ENCODE data around the gene KCNMA1.

Gene KCNMA1

GRCh38 chr10:77120666-77121376 is 516.8 kb downstream of the KCNMA1 start:
- DNase-seq: no peak

DNA sequence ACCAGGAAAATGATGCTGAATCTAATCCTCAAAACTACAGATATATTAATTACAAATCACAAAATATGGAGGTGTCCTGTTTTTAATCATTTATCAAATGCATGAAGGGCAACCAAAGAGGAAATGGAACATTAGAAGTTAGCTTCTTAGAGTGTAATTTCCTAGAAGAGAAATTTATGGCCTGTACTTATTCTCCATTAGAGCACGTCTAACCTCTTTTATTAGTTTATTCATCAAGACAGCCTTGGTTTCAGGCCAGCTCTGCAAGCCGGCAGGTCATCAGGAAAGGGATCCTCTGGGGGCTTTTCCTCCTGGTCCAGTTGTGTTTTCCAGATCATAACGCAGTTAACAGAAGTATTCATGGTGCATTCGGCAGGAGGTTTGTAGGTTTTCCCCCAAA is 517.6 kb downstream of the KCNMA1 start:
- no peak for DNase-seq

DNA sequence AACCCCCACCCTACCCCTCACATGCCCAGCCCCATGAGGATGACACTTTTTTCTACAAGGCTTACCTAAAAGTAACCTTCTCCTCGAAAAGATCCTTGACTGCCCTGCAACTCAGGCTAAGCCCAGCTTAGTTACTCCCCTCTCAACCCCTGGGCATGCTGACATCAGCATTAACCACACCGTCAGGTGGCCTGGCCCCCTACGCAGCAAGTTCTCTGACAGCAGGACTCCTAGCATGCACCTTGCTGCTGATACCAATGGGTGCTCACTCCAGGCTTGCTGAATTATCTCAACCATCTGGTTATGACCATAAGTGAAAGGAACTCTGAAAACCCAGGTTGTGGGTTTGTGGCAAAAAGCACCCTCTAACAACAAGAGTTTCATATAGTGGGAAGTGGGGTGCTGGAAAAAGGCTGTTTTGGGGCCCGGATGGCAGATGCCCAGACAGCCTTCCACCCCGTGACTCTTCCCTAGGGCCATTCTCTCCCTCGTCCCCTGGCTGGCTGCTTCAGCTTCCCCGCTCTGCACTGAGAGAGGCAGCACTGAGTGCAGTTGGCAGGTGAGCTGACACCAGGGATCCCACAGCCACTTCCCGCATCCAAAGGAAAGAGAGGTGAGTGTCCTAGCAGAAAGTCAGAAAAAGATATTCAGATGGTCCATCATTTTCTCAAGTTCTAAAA is 518.9 kb downstream of the KCNMA1 start:
- DNase-seq: no peak

DNA sequence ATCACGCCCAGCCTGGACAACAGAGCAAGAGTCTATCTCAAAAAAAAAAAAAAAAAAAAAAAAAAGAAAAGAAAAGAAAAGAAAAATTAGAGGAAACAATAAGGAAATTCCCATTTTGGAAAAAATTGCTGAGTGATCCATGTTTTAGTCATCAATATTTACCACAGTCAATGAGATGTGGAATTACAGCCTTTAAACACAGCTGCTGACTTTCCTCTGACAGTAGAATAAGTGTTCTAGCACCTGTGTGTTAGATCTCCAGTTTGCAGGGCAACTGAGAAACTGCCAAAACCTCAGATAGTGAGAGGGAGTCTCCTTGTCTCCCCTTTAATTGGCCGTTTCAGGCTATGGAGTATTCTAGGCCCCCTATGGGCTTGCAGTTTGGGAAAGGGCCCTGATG is 520.1 kb downstream of the KCNMA1 start:
- no peak for DNase-seq

GRCh38 chr10:77116904-77117303 is 520.7 kb downstream of the KCNMA1 start:
- no peak for DNase-seq

DNA sequence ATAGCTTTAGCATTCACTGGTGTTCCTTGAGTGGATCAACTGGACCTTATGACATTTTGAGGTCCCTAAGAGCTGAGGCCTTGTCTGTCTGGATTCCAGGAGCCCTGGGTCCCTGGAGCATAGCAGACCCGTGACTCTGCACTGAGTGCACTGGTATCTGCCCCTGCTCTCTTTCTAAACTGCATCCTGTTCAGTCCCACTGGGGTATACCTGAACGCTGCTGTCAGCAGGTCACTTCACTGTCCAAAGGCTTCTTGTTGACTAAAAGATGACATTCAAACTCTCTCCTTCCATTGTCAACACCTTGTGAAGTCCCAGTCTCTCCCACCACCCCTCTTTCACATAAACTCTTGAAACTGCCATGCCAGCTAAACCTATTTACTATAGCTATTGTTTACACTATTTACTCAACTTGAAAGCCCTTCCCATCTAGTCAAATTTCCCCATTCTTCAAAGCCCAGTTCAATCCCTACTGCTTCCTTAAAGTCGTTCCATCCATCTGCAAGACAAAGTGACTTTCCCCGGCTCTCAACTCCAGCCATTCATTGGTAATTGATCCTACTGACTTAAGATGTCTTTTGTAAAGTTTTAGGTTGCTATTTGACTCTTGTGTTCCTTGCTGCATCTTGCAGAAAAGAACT is 523.3 kb downstream of the KCNMA1 start:
- DNase-seq: no peak

GRCh38 chr10:77111611-77112550 is 525.7 kb downstream of the KCNMA1 start:
- no peak for DNase-seq

- no peak for DNase-seq
These were observed 526.9 kb downstream of the KCNMA1 start for GRCh38 chr10:77110757-77111156.

- DNase-seq: no peak
These were observed 528.1 kb downstream of the KCNMA1 start for GRCh38 chr10:77109351-77109994.

DNA sequence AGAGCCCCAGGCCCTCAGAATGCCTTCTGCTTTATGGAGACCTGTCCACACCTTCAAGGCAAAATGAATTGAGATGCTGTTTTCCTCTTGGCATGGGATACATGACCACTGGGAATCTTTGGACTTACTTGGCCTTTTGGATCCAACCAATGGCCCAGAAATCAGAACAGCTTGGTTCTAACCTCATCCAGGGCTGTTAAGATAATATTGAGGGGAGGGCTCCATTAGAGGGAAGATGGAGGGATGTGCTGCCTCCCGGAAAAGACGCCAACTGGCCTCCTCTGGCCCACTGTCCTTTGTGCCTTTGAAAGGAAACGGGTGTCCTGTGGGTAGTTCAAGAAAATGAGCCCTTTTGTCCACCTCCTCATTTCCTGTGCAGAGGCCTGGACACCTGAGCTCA is 530.9 kb downstream of the KCNMA1 start:
- no peak for DNase-seq

GRCh38 chr10:77105761-77106221 is 531.8 kb downstream of the KCNMA1 start:
- no peak for DNase-seq

GRCh38 chr10:77104459-77104980 is 533.1 kb downstream of the KCNMA1 start:
- no peak for DNase-seq

DNA sequence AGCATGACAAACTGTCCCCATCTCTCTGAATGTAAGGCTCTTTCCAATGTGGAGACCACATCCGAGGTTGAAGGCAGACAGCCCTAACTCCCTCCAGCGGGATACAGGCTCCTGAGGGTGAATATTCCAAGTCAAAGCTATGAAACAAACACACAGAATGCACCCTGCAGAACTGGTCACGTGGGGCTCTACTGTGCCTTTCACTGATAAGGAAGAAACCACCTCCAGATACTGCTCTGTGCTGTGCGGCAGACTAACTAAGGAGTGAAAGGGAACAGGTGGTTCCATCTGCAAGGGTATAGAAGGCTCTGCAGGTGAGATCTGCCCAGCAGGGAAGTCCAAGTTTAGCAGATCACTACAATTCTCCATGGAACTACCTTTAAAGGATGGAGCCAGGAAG is 534.4 kb downstream of the KCNMA1 start:
- no peak for DNase-seq

DNA sequence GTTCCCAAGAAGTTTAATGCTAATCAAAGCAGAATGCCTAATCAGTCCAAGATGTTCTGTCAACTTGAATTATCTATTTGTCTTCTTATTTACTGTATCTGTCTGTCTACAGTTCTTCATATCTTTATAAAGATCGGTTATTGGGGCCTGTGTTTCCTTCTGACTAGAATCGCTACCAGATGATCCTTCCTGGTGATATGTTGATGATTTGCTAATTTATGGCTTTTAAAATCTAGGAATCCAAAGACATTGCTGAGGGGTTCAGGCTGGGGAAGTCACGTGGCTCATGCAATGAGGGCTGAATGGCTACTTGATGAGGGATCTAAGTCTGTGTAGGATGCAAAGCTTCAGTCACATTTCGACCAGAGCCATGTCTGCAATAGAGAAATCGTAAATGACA is 536.3 kb downstream of the KCNMA1 start:
- no peak for DNase-seq

GRCh38 chr10:77099136-77099535 is 538.5 kb downstream of the KCNMA1 start:
- no peak for DNase-seq

- no peak for DNase-seq
These were observed 540.0 kb downstream of the KCNMA1 start for GRCh38 chr10:77097625-77098024.

DNA sequence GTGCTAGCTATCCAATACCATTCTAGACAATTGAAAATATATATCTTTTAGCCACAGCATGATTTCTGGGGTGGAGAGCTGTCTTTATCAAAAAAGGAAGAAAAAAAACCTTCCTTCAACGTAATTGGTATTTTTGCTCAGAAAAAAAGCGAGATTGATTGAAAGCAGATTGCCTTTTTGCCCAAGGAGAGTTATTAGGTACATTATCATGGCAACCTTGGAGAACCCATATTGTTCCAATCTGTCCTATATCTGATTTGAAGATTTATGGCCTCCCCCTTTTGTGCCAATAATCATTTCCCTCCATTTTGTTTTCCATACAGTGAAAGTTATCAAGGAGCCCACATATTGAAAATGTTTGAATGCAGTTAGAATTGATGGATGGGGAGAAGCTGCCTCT is 544.5 kb downstream of the KCNMA1 start:
- no peak for DNase-seq

DNA sequence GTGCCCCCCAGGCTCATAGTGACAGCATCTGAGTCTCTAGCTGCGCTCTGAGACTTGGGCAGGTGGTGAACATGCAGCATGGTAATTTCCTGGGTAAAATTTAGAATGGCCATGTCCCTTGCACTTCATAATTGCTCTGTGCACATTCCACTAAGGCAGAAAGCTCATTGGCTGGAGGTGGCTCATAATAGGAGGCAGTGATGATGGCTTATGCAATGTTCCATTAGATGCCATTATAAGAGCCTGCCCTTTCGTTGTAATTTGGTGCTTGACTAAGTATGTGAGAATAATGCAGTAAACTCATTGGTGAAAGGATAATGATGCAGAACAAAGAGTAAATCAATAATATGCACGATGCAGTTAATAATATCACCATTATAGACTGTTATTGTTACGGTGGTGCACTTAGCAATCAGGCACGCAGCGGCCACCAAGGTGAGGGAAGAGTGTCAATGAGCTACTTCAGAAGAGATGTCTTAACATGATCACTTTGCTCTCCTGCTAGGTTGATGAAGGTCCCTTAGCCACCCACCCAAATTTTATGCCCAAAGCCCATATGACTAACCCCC is 545.9 kb downstream of the KCNMA1 start:
- DNase-seq: no peak

DNA sequence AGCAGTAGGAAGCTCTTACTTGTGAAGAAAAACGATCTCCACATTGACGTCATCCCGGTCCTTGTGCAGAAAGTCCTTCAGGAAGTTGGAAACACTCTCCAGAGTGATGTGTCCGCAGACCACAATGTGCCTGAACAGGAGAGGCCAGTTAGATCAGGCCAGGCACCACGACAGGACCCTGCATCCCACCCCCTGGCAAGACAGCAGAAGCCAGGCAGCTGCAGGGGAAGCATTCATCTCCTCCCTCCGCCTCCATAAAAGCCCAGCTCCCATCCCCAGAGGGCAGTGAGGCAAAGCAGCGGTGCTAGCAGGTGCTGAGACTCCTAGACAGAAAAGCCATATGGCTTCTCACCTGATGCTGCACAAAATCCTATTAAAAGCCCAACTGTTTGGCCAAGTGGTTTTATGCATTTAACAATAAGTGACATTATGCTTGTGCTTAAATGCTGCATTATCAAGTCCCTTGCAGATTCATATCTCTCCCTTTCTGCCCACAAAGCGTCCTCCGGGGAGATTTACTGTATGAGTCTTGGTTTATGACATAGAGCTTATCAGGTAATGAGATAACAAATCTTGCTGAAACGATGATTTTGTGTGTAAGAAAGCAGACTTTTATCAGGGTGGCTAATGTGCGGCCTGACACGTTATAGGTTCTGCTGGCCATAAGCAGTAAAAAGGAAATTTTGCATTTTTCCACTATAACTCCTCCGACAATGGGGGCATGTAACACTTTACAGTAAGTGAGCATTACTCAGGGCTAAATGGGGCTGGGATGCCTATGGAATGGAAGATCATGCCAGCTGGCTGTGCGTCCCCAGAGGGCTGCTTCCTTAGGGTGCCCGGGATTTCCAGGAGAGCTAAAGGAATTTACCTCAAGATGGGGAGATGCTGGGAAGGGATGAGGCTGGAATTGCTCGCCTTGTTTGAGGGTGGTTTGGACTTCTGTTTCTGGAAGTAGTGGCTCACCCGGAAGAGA is 546.9 kb downstream of the KCNMA1 start:
- DNase-seq: no peak

DNA sequence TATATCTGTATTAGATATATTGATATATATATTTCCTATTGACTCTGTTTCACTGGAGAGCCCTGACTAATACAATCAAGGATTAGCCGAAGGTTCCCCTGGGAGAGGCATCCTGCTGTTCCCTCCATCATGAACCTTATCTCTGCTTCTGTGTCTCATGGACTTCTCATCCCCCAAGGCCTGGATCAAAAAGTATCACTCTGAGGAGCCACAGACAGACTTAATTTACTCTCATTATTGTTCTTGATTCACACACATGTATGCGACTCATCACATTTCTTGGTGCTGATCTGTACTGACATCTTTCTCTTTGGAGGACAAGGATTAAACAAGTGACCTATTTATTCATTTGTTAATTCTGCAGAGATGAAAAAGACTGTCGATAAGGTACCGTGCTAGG is 550.2 kb downstream of the KCNMA1 start:
- no peak for DNase-seq

GRCh38 chr10:77086081-77086480 is 551.5 kb downstream of the KCNMA1 start:
- no peak for DNase-seq

Data from activated T-cell treated with anti-CD3 and anti-CD28 coated beads for 4 hours (primary cell).